ENCODE measurements around the gene ABR. TPM values are rescaled to one million over a fixed set of nuclear protein-coding genes. Genes with fewer than 3 reads are reported as not detected.

The ABR gene
- polyA plus RNA-seq (ENCODE audit: insufficient read length in 3 of 3), result 10 to 100 TPM; 49.5 to 55.2 (median 52.0) TPM

DNA sequence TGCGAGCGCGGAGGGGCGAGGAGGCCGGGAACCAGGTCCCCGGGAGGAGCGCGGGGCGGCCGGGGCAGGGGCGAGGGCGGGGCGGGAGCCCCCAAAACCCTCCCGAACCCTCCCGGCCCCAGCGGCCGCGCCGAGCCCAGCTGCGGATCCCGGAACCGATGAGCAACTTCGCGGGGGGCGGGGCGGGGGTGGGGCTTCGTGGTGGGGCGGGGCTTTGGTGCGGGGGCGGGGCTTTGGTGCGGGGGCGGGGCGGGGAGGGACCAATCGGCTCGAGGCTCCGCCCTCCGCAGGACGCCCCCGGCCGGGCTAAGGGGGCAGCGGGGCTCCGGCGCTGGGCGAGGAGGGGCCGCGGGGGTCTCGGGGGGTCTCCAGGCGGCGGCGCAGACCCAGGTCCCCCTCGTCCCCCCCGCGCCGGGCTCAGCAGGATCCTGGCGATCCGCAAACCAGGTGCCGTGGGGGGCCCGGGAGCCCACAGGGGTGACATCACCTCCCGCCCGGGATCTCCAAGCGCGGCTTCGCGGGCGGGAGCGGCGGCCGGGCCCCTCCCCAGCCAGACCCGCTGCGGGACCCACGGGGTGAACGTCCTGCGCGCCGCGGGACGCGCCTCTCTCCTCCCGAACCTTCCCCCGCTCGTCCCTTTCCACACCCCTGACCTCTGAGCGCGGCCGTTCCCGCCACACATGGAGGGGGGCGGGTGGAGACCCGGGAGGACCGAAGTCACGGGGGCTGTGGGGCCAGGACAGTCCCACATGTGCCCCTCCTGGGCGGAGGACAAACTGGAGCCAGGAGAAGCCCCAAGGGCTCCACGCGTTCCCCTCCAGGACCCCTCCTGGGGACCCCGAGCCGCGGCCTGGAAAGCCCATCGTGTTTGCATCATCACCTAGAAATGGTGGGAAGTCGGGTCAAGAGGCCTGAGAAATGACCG lies at the start of gene ABR:
Gene ABR (minus strand): TSS at position 164 of the 925 bp plus-strand sequence. CDS start 254 bp downstream, outside the sequence.
- no peak for DNase-seq (ENCODE audit: low read depth in 3 of 3, low spot score in 2 of 3)

DNA sequence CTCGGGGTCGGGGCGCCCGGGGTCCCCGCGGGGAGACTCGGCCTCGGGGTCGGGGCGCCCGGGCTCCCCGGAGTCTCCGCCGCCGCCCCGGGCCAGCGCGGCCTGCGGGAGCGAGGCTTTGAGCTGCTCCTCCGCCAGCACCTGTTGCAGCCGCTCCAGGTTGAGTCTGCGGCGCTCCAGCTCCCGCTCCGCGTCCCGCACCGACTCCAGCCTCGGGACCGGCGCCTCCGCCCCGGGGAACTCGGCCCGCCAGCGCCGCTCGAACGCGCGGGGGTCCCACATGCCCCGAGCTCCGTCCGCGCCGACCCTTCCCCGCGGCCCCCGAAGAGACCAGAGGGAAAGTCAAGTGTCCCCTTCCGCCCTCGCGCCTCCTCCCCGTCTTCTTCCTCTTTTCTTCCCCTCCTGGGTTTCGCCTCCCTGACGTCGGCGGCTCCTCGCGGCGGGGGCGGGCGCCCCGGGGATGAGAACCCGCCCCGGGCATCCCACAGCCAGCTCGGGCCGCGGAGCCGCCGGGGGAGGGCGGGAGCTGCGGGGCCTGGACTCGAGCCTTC lies 49.6 kb upstream of the ABR start:
- DNase-seq (ENCODE audit: low read depth in 3 of 3, low spot score in 2 of 3), result no peak

DNA sequence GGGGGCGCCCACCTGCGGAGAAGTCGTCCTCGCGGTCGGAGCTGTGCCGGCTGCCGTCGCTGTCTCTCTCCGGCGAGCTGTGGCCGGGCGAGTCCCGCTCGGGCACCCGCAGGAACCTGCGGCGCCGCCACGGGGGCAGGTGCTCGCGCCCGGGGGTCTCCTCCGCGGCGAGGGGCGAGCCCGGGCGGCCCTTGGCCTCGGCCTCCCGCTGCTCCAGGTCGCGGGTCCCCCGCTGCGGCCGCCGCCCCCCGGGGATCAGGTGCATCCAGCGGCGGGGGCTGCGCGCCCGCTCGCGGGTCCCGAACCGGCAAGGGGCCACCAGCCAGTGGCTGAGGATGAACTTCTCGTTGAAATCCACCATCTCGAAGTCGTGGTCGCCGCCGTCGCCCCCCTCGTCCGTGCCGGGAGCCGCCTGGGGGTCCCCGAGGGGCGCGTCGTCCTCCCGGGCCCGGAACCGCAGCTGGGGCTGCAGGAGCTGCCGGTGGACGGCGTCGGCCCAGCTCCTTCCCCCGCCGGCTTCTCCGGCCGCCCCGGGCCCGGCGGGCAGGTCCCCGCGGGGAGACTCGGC lies 49.1 kb upstream of the ABR start:
- no peak for DNase-seq (ENCODE audit: low read depth in 3 of 3, low spot score in 2 of 3)

DNA sequence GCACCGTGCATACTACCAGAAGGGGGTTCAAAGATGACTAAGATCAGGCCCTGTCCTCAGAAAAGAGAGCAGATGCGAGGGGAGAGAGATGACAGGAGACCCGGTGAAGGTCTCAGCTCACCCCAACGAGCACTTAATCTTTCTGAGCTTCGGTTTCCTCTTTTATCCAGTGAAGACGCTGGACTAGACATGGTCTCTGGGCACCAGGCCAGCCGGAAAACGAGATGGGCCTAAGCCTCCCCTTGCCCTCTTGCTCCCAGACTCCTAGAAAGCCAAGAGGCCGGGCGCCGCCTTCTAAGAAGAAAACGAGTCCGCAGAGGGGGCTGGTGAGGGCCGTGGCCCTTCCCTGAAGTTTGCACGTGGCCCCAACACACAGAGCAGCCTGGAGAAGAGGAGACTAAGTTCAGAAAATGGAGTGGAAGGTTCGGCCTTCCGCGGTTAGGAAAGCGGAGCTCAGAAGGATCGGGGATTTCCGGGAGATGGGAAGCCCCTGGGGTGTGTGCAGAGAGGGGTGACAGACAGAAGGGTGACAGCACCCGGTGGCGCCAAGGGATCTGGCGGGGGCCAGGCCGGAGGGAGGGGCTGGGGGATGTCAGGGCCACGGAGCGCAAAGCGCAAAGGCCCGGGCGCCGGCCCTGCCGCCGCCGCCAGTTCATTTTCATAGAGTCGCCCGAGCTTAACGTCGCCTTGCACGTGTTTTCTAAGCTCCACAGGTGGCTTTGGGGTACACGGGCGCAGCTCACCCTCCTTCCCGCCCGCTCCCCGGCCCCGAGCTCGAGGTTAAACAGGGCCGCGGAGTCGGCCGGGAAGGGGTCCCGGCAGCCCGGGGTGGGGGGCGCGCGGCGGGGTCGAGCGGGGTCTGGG lies 48.4 kb upstream of the ABR start:
- no peak for DNase-seq (ENCODE audit: low read depth in 3 of 3, low spot score in 2 of 3)

DNA sequence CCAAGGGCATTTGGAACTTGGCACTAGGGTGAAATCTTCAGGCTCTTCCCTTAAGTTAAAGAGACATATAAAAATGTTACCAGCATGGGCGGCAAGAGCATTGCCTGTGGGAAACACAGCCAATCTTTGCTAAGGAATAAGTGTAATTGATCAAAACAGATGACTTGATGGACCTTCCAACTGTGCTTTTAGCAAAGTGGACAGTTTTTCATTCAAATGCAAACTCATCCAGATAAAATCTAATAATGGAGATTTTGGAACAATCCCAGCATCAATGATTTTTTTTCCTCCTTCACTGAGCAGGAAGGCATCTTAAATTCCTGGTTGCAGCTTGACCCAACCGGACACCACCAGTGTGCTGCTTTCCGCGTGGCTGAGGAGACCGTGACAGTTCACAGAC lies 47.6 kb upstream of the ABR start:
- no peak for DNase-seq (ENCODE audit: low read depth in 3 of 3, low spot score in 2 of 3)

DNA sequence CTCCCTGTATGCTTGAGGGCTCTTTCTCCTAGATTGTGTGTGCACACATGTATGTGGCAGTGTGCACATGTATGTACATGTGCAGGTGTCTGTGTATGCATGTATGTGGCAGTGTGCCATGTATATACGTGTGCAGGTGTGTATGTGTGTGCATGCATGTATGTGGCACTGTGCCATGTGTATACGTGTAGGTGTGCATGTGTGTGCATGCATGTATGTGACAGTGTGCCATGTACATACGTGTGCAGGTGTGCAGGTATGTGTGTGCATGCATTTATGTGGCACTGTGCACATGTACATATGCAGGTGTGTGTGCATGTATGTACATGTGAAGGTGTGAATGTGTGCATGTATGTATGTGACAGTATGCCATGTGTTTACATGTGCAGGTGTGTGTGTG lies 46.5 kb upstream of the ABR start:
- no peak for DNase-seq (ENCODE audit: low read depth in 3 of 3, low spot score in 2 of 3)

DNA sequence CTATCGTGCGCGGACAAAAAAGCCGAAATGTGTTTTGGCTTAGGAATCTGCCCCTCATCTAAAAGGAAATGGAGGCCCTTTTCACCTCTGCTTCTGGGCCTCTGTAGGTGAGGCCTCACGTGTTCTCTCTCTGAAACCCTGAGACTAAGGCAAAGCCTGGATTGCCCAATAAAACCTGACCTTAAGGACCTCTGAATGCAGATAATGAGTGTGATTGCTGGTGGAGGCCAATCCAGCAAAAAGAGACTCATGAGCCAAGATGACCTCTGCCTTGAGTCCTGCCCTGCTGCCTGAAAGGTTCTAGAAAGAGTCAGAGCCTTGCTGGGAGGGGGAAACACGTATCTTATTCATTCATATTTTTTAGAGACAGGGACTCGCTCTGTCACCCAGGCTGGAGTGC lies 44.5 kb upstream of the ABR start:
- DNase-seq (ENCODE audit: low read depth in 3 of 3, low spot score in 2 of 3), result no peak

DNA sequence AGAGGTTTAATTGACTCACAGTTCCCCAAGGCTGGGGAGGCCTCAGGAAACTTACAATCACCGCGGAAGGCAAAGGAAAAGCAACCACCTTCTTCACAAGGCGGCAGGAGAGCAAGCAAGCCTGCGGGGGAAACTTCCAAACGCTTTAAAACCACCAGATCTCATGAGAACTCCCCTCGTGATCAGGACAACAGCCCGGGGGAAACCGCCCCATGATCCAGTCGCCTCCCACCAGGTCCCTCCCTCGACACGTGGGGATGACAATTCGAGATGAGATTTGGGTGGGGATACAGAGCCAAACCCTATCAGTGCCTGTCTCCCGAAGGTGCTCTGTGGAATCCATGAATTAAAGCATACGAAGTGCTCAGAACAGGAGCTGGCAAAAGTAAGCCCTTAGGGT lies 43.9 kb upstream of the ABR start:
- DNase-seq (ENCODE audit: low read depth in 3 of 3, low spot score in 2 of 3), result no peak

DNA sequence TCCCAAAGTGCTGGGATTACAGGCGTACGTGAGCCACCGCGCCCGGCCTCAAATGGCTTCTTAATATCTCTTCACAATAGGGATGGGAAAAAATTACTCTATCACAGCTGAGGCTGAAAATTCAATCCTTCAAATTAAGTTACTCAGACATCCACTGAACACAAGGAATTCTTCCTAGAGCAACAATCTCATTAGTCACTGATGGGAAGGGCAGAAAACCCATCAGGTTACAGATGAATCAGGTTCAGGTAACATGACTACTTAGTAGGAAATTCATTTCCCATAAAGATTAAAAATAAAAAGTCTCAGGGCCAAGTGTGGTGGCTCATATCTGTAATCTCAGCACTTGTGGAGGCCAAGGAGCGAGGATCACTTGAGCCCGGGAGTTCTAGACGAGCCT lies 42.5 kb upstream of the ABR start:
- DNase-seq (ENCODE audit: low read depth in 3 of 3, low spot score in 2 of 3), result no peak

DNA sequence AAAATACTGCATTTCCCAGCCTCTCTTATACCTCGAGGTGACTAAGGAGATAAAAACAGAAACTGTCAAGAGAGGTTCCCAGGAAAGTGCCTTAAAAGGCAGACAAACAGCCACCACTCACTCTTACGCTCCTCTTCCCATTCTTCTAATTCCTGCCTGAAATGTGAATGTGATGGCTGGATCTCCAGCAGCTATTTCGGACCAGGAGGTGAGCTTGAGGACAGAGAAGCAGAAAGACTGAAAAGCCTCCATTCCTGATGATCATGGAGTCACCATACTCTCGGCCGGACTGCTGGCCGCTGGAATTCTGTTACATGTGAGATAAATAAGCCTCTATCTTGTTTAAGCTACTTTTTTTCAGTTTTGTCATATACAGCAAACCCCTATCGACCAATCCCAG lies 41.4 kb upstream of the ABR start:
- no peak for DNase-seq (ENCODE audit: low read depth in 3 of 3, low spot score in 2 of 3)

DNA sequence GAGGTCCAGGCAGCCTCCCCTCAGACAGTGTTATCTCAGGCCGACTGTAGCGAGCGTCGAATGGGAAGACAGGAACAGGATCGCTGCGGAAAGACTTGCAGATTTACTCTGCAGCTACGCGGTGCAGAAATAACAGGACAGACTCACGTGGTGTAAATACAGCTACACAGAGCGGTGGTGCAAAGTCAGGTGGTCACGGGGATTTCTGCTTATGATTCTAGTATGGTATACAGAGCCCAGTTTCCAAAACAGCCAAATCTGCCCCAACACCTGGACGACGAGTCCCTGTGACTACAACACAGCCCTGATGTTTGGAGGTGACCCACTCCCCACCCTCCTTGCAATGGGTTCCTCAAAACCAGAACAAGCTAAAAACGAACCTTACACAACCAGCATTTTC lies 40.6 kb upstream of the ABR start:
- DNase-seq (ENCODE audit: low read depth in 3 of 3, low spot score in 2 of 3), result no peak

DNA sequence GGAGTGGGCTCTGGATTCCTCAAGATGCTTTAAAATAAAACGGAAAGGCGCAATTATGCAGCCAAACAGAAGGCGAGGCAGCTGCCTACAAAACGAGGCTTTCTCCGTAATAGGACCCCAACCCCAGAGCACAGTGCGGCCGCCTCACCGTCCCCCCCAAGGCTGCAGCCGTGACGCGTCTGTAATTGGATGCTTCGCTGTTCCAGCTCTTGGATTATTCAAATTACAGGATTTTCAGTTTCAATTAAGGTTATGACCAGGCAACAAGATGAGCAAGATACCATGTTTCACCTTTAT lies 37.3 kb upstream of the ABR start:
- DNase-seq (ENCODE audit: low read depth in 3 of 3, low spot score in 2 of 3), result no peak

DNA sequence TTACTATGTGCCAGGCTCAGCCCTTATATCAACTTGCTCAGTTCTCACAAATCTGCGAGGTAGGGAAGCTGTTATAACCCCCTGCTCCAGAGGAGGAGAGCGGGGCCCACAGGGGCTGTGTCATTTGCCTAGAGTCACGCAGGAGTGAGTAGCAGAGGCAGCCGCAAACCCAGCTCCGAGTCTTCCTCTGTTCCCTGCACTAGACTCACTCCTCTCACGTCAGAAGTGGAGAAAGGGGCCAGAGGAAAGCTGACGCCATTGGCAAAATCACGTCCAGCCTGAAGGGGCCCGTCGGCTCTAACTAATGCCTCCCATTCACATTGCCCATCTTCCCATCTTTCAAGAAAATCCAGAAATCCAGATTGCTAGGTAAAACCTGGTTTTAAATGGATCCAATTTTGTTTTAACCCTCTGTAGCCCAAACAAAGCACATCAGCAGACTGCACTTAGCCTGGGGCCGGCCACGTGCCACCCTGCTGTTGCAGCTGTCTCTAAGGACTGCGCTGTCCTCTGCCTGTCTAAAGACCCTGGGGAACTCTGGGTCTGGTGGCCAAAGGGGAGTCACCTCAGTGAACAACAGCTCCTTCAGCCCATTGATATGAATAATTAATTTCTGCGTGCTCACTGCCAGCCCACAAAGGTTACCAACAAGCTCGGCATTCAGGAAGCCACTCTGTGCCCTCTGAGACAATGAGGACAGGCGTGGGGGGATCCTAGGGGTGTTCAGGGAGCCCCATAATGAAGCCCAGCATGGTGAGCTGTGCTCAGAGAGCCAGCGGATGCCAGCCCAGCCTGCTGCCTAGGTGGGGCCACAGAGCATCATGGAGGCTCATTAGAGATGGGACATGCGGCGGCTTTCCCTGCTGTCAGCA lies 36.7 kb upstream of the ABR start:
- no peak for DNase-seq (ENCODE audit: low read depth in 3 of 3, low spot score in 2 of 3)

DNA sequence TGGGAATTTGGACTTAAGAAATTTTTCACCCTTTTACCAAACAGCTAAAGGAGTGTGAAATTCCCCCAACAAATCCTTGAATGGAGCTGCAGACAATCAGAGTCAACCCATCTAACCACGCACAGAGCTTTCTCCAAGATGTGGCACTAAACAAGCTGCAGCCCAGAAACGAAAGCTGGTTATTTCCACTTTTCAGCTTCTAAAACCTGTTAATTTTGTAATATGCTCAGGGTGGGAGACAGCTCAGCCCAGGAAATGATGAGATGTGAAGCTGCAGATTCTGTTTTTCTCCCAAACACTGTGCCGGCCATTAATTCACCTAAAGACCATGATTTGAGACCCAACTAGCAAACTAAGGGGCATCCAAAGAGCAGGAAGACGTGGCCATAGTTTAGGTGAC lies 33.2 kb upstream of the ABR start:
- no peak for DNase-seq (ENCODE audit: low read depth in 3 of 3, low spot score in 2 of 3)

DNA sequence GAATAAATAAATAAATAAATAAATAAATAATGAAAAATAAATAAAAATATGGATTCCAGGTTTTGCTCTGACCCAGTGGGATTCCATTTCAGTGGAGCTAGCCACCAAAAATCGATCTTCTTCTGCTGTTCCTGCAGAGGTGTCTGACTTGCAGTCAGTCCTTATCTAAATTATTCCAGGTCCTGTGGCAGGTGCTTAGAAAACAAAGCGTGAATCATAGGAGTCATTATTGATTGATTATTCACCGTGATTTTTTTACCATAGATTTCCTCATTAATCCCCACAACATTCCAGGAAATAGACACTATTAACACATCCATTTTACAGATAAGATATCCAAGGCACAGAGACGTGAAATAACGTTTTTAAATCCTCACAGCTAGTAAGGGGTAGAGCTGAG lies 31.5 kb upstream of the ABR start:
- no peak for DNase-seq (ENCODE audit: low read depth in 3 of 3, low spot score in 2 of 3)

DNA sequence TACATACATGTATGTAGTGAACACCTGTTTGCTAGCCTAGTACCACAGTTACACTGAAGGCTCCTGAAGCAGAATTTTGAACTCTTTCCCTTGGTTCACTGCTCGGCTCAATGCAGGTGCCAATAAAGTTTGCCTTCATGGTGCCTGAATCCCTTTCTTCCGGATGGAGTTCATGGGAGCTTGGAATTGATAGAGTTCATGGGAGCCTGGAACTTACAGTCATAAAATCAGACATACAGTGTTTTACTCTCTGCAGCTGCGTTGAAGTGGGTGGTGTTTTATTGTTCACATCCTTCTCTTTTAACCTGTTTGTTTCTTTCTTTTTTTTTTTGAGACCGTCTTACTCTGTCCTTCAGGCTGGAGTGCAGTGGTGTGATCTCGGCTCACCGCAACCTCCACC lies 29.2 kb upstream of the ABR start:
- DNase-seq (ENCODE audit: low read depth in 3 of 3, low spot score in 2 of 3), result no peak

DNA sequence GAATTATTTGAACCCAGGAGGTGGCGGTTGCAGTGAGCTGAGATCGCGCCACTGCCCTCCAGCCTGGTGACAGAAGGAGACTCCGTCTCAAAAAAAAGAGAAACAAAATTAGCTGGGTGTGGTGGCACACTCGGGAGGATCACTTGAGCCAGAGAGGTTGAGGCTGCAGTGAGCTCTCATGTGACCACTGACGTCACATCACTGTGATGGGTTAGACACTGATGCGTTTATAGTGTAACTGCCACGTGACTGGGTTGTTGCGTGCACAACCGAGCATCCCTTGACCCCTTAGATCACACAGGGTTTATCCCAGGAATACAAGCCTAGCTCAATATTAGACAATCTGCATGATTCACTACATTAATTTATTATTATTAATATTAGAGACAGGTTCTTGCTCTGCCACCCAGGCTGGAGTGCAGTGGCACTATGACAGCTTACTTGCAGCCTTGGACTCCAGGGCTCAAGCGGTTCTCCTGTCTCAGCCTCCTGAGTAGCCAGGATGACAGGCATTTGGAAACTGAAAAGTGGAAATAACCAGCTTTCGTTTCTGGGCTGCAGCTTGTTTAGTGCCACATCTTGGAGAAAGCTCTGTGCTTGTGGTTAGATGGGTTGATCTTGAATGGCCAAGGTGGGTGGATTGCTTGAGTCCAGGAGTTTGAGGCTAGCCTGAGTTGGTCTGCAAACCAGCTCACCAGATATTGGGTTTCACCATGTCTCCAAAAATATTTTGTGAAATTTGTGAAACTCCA lies 26.4 kb upstream of the ABR start:
- DNase-seq (ENCODE audit: low read depth in 3 of 3, low spot score in 2 of 3), result no peak

DNA sequence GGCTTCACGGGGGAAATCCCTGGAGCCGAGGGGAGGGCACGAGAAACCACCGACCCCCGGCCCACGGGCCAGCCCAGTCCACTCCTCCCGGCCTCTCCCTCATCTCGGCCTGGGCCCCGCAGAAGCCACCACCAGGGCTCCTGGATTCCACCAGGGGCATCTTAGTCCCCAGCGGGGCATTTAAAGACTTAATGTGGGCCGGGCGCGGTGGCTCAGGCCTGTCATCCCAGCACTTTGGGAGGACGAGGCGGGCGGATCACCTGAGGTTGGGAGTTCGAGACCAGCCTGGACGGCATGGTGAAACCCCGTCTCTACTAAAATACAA lies 24.1 kb upstream of the ABR start:
- DNase-seq (ENCODE audit: low read depth in 3 of 3, low spot score in 2 of 3), result no peak

DNA sequence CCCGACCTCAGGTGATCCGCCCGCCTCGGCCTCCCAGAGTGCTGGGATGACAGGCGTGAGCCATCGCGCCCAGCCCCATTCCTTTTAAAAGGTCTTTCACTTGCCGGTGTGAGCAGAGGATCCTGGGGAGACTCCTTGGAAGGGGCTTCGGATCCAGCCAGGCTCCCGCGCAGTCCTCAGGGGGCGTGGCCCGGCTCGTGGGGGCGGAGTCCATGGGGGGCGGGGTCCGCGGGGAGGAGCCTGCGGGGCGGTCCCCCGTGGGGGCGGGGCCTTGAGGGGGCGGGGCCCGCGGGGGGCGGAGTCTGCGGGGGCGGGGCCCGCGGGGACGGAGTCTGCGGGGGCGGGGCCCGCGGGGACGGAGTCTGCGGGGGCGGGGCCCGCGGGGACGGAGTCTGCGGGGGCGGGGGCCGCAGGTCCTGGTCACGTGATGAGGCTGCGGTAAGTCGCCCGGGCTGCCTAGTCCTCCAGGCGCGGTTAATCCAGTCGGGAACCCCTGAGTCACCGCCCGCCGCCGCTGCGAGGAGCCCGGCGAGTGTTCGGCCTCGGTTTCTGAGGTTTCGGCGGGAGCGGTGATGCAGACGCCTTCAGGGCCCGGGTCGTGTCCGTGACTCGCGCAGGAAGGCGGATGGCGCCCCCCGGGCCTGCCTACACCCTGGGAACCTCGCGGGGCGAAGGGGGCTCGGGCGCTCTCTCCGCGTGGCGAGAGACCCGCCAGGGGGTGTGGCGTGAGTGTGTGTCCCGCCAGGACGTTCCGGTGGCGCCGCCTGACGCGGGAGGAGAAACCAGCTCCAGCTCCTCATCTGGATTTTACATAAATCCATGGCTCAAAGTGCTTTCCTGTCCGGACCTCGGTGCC lies 23.6 kb upstream of the ABR start:
- DNase-seq (ENCODE audit: low read depth in 3 of 3, low spot score in 2 of 3), result no peak

All from right renal cortex interstitium (tissue), 3 donors.